Upper lobe of right lung (tissue), 1 donor: Measurements from ENCODE around the gene AKNA. TPM values are rescaled to one million over a fixed set of nuclear protein-coding genes. Genes with fewer than 3 reads are reported as not detected.

Experiments used
- ATAC-seq: fragments of 200-7000 bp; cut with Tn5 transposase; one replicate; pipeline ENCODE4 v1.9.1; 2020; ENCODE audit warnings: mild to moderate bottlenecking, moderate library complexity
- DNase-seq: peaks from one replicate; pipeline ENCODE4 v3.0.0-alpha.2; 2020
- H3K27ac ChIP-seq: fragments of 200-600 bp; one replicate; pipeline ENCODE4 v1.8.0; 2022
- H3K27me3 ChIP-seq: fragments of 200-600 bp; one replicate; pipeline ENCODE4 v1.8.0; 2022; ENCODE audit warnings: mild to moderate bottlenecking
- H3K36me3 ChIP-seq: fragments of 200-600 bp; one replicate; pipeline ENCODE4 v1.8.0; 2022
- H3K4me1 ChIP-seq: fragments of 200-600 bp; one replicate; pipeline ENCODE4 v1.8.0; 2022
- H3K4me3 ChIP-seq: fragments of 200-600 bp; one replicate; pipeline ENCODE4 v1.8.0; 2022; ENCODE audit warnings: mild to moderate bottlenecking
- H3K9me3 ChIP-seq: fragments of 200-600 bp; one replicate; pipeline ENCODE4 v1.8.0; 2022
- CTCF ChIP-seq: fragments of 200-600 bp; IDR thresholded peaks from one replicate; pipeline ENCODE4 v1.8.0; 2022; ENCODE audit warnings: antibody characterized with exemption
- intact Hi-C: fragments of 100-400 bp; cut with DNase I; formaldehyde crosslinking; loops from one replicate; pipeline ENCODE4 v1.11.0; 2022
- total RNA-seq: library from RNA; stranded (reverse); fragmentation: NEBNext Ultra II Directional; extraction: Animal tissue kit (Norgen Biotek cat#: 25700); gene quantifications from one replicate; pipeline ENCODE4 v1.2.1, GENCODE V29; 2021
- donor health status: DM: no; HTN: yes; CAD: no; lungs with severe emphysema.

Gene AKNA
- total RNA-seq, 1 donor from 2014 or later = 54.7 TPM

DNA sequence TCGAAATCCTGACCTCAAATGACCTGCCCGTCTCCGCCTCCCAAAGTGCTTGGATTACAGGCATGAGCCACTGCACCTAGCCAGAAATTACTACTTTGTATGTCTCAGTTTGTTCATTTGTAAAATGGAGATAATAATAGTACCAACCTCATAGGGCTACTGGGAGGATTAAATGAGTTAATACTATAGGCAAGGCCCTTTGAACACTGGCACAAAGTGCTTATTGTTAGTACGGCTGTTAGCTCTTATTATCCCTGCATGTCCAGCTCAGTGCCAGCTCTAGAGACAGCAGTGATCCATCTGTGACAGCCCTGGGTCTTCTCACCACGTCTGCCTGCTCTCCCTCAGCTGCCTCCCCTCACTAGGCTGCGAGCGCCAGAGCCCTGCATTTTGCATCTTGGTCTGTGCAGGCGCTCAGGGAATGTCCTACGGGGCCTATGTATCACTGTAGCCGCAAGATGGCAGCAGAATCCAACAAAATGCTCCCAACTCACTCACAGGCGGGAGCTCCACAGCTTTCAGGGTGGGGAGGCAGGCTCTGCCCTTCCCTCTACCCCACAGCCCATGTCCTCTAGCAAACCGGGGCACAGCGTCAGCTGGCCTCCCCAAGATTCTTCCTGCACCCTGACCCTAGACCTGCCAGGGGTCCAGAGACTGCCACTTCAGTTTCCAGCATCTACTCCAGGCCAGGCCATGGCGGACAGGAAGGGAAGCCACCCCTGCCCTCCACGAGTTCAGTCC lies 17.7 kb upstream of the AKNA start:
- Histone ChIP-seq H3K27ac (no peak overlapping the region), H3K27me3 (no peaks in the 10 kb centered on the region), H3K9me3 (no peaks in the 10 kb centered on the region), H3K4me3 (no peak overlapping the region), H3K4me1 (no peaks in the 10 kb centered on the region), H3K36me3 (no peaks in the 10 kb centered on the region)
- ATAC-seq (peak; percentile 93), DNase-seq (peak; percentile 82)
- TF ChIP-seq CTCF = peak; percentile 83
- intact Hi-C loops = loop anchor here (5.0 kb wide), 1 partner anchor 252 kb away; the partner anchor contains the start of gene TEX53

DNA sequence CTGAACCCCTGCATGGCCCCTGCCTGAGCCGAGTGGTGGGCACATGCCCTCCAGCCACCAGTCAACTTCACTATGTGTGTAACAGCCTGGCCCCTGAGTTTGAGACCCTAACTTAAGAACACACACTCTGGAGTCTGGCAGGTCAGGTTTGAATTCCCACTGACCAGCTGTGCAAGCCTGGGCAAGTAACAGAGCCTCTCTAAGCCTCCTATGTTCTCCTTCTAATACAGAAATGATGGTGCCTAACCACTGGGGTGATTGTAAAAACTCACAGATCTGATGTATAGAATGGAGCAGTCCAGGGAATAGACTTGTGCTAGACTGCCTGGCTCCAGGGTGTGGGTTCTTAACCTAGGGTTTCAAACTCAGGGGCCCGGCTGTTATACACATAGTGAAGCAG lies 16.7 kb upstream of the AKNA start:
- intact Hi-C loops = no loop called here
- Histone ChIP-seq H3K4me1 (no peaks in the 10 kb centered on the region), H3K27me3 (no peaks in the 10 kb centered on the region), H3K9me3 (no peaks in the 10 kb centered on the region), H3K27ac (no peak overlapping the region), H3K36me3 (no peaks in the 10 kb centered on the region), H3K4me3 (no peak overlapping the region)
- ATAC-seq = no peak
- DNase-seq = no peak
- no peak for TF ChIP-seq CTCF

GRCh38 chr9:114403153-114403756 lies 15.5 kb upstream of the AKNA start:
- no peak overlapping the region for H3K27ac ChIP-seq
- H3K4me3 ChIP-seq = no peak overlapping the region
- H3K9me3 ChIP-seq = no peaks in the 10 kb centered on the region
- TF ChIP-seq CTCF = no peak
- no peak for DNase-seq
- no peaks in the 10 kb centered on the region for H3K36me3 ChIP-seq
- H3K27me3 ChIP-seq = no peaks in the 10 kb centered on the region
- intact Hi-C loops = no loop called here
- no peaks in the 10 kb centered on the region for H3K4me1 ChIP-seq
- no peak for ATAC-seq

DNA sequence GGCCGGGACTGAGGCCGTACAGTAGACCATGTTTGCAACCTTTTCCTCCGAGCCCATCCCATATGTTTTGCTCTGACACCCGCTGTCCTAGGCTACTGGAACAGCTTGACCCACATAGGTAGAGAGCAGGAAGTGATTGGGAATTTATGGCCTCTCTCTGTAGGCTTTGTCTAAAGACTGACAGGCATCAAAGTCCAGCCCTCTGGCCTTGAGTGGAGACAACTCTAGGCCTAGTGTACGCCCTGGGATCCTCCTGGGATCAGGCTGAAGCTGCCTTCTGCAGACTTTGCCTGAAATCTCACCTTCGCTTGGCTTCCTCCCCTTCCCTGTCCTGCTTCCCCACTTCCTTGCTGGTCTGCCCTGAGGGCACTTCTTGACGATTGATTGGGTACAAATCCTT lies 13.6 kb upstream of the AKNA start:
- DNase-seq (no peak), ATAC-seq (no peak)
- Histone ChIP-seq H3K9me3 (no peaks in the 10 kb centered on the region), H3K36me3 (no peaks in the 10 kb centered on the region), H3K4me1 (peaks cover 8% of the 10 kb centered on the region), H3K4me3 (no peak overlapping the region), H3K27ac (no peak overlapping the region), H3K27me3 (no peaks in the 10 kb centered on the region)
- TF ChIP-seq CTCF = no peak
- intact Hi-C loops = no loop called here

DNA sequence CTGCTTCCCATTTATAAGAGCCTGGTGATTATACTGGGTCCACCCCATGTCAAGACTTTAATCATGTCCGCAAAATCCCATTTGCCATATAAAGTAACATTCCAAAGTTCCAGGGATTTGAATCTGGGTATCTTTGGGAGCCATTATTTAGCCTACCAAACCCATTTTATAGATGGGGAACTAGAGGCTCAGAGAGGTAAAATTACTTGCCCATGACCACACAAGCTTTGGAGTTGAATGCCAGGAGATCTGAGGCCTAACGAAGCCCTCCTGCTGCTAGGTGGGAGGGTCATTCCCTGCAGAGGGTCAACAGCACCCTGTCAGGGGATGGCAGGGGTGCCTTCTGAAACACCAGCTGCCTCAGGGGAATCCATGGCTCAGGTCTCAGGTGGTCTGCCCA lies 13.0 kb upstream of the AKNA start:
- TF ChIP-seq CTCF = no peak
- DNase-seq (no peak), ATAC-seq (no peak)
- Histone ChIP-seq H3K36me3 (no peaks in the 10 kb centered on the region), H3K4me3 (no peak overlapping the region), H3K27me3 (no peaks in the 10 kb centered on the region), H3K4me1 (peaks cover 8% of the 10 kb centered on the region), H3K9me3 (no peaks in the 10 kb centered on the region), H3K27ac (no peak overlapping the region)
- intact Hi-C loops = no loop called here
